Measurements from ENCODE around the gene ZNF771. TPM values are rescaled to one million over a fixed set of nuclear protein-coding genes. Genes with fewer than 3 reads are reported as not detected.

ZNF771 gene
- total RNA-seq, 1 experiment from 2014 or later, result 11.0 TPM

DNA sequence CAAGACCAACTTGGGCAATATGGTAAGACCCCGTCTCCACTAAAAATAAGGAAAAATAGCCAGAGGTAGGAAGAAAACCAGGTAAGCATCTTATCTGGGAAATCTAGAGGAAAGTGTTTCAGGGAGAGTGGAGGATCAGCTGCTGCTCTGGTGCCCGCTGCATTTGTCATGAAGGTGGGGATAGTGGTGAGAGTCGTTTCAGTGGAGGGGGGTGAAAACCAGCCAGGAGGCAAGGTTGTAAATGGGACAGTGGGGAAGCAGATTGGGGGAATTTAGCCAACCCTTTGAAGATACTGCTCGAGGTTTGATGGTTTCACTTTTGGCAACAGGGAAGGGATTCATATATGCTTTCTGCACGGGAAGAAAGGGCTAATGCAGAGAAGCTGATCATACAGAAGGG, 13.6 kb downstream of the ZNF771 start:
- Histone ChIP-seq H3K27ac (ENCODE audit: low read depth, low read length) (no peak overlapping the region), H3K9ac (ENCODE audit: low read length) (no peak overlapping the region), H3K9me2 (ENCODE audit: insufficient read depth) (no peaks in the 10 kb centered on the region), H4K20me1 (ENCODE audit: insufficient read depth) (peaks cover 3% of the 10 kb centered on the region; the same call in 1 of the 2 replicates), H3K27me3 (ENCODE audit: insufficient read depth, low read length) (no peaks in the 10 kb centered on the region), H2AFZ (ENCODE audit: low read depth, low read length, poor library complexity, severe bottlenecking) (no peak overlapping the region), H3K9me3 (ENCODE audit: control insufficient read depth in 1 of 2, insufficient read depth in 1 of 2, low read depth in 1 of 2, low read length in 2 of 2) (no peaks in the 10 kb centered on the region), H3K4me2 (ENCODE audit: low read length) (no peak overlapping the region), H3K4me1 (ENCODE audit: control insufficient read depth in 1 of 2, insufficient read depth in 2 of 2, low read length in 2 of 2) (peaks cover 6 to 26% of the 10 kb centered on the region in 2 experiments; a peak in 3 of 4 replicates), H3K4me3 (replicated peaks in 1 of 2; ENCODE audit: low read depth in 1 of 2, low read length in 2 of 2) (no peak overlapping the region), H3K36me3 (ENCODE audit: control insufficient read depth in 1 of 2, insufficient read depth in 2 of 2, low read length in 2 of 2) (peaks cover 20 to 45% of the 10 kb centered on the region in 2 experiments; a peak in 3 of 4 replicates), H3K79me2 (ENCODE audit: insufficient read depth, low read length) (peaks cover 32% of the 10 kb centered on the region)
- TF ChIP-seq POLR2AphosphoS5 (IDR thresholded peaks at IDR 0.05; ENCODE audit: low read depth, low read length) (no peak), JUND (IDR thresholded peaks at IDR 0.05) (no peak), CBX3 (IDR thresholded peaks at IDR 0.05; ENCODE audit: low read depth) (no peak), CEBPB (IDR thresholded peaks at IDR 0.05; ENCODE audit: low read depth) (no peak), POLR2A (IDR thresholded peaks at IDR 0.05; ENCODE audit: borderline replicate concordance, extremely low read depth, insufficient read depth, insufficient read length) (no peak)
- ChIA-PET RAD21 (ENCODE audit: low non-redundant PET in 1 of 2, low total read pairs in 2 of 2, uncharacterized antibody in 2 of 2, unreplicated experiment in 2 of 2) (no interaction called here), POLR2A (no interaction called here), CTCF (interaction anchor here (4.9 kb wide), 1 partner anchor 9 kb away, joined by 52 read pairs; the partner anchor contains the start of gene DCTPP1)
- intact Hi-C loops (cut with micrococcal nuclease), result no loop called here
- ATAC-seq, result no peak
- no peak for DNase-seq (ENCODE audit: low read depth, low spot score)
- BruUV-seq (replicated peaks), result no TSS peak

DNA sequence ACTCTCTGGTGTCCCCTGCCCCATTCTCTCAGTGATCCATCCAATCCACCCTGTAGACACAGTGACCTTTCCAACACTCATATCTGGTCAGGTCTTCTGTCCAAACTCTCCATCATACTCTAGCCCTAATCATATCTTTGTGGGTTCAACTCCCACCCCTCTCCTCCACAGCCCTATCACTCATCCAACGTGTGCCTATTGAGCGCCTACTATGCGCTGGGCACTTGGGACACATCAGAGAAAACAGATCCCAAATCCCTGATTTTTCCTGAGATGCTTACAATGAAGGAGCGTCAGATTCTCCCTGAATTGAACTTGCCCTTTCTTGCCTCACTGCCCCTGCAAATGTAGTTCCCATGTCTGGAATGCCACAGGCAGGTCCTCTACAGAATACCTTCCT, 20.6 kb downstream of the ZNF771 start:
- H3K4me3 ChIP-seq (replicated peaks in 1 of 2; ENCODE audit: low read depth in 1 of 2, low read length in 2 of 2), result no peak overlapping the region
- peak overlapping the region; percentile 5; the same call in 1 of the 2 replicates for H3K27ac ChIP-seq (ENCODE audit: low read depth, low read length)
- H4K20me1 ChIP-seq (ENCODE audit: insufficient read depth), result no peaks in the 10 kb centered on the region
- ChIA-PET CTCF (no interaction called here), RAD21 (ENCODE audit: low non-redundant PET in 1 of 2, low total read pairs in 2 of 2, uncharacterized antibody in 2 of 2, unreplicated experiment in 2 of 2) (no interaction called here), POLR2A (no interaction called here)
- H3K27me3 ChIP-seq (ENCODE audit: insufficient read depth, low read length), result no peaks in the 10 kb centered on the region
- ATAC-seq (no peak), DNase-seq (ENCODE audit: low read depth, low spot score) (no peak)
- no peaks in the 10 kb centered on the region for H3K9me2 ChIP-seq (ENCODE audit: insufficient read depth)
- TF ChIP-seq POLR2A (IDR thresholded peaks at IDR 0.05; ENCODE audit: borderline replicate concordance, extremely low read depth, insufficient read depth, insufficient read length) (no peak), TCF7L2 (IDR thresholded peaks at IDR 0.05; ENCODE audit: borderline replicate concordance, extremely low read depth, insufficient read depth, insufficient read length) (no peak), SIN3A (IDR thresholded peaks at IDR 0.05; ENCODE audit: low read depth) (no peak), SP1 (IDR thresholded peaks at IDR 0.05; ENCODE audit: low read depth) (no peak), POLR2AphosphoS5 (IDR thresholded peaks at IDR 0.05; ENCODE audit: low read depth, low read length) (no peak), SRF (IDR thresholded peaks at IDR 0.05; ENCODE audit: low read depth) (no peak), RAD21 (IDR thresholded peaks at IDR 0.05; ENCODE audit: low read depth) (no peak), CBX3 (IDR thresholded peaks at IDR 0.05; ENCODE audit: low read depth) (no peak), EGR1 (IDR thresholded peaks at IDR 0.05; ENCODE audit: low read depth) (no peak), ZFX (IDR thresholded peaks at IDR 0.05) (no peak), ELF1 (IDR thresholded peaks at IDR 0.05; ENCODE audit: borderline replicate concordance, low read depth) (no peak)
- TF ChIP-seq, protein P1, sequence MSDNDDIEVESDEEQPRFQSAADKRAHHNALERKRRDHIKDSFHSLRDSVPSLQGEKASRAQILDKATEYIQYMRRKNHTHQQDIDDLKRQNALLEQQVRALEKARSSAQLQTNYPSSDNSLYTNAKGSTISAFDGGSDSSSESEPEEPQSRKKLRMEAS (IDR thresholded peaks at IDR 0.05), result no peak
- TF ChIP-seq, protein P2, sequence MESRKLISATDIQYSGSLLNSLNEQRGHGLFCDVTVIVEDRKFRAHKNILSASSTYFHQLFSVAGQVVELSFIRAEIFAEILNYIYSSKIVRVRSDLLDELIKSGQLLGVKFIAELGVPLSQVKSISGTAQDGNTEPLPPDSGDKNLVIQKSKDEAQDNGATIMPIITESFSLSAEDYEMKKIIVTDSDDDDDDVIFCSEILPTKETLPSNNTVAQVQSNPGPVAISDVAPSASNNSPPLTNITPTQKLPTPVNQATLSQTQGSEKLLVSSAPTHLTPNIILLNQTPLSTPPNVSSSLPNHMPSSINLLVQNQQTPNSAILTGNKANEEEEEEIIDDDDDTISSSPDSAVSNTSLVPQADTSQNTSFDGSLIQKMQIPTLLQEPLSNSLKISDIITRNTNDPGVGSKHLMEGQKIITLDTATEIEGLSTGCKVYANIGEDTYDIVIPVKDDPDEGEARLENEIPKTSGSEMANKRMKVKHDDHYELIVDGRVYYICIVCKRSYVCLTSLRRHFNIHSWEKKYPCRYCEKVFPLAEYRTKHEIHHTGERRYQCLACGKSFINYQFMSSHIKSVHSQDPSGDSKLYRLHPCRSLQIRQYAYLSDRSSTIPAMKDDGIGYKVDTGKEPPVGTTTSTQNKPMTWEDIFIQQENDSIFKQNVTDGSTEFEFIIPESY (IDR thresholded peaks at IDR 0.05; ENCODE audit: extremely low read depth, insufficient replicate concordance, low read length), result no peak
- BruUV-seq (replicated peaks), result no TSS peak
- H3K9ac ChIP-seq (ENCODE audit: low read length), result peak overlapping the region; percentile 96; the same call in 1 of the 2 replicates
- peaks cover 15 to 41% of the 10 kb centered on the region in 2 experiments; a peak in 3 of 4 replicates for H3K36me3 ChIP-seq (ENCODE audit: control insufficient read depth in 1 of 2, insufficient read depth in 2 of 2, low read length in 2 of 2)
- peaks cover 64% of the 10 kb centered on the region for H3K79me2 ChIP-seq (ENCODE audit: insufficient read depth, low read length)
- peaks cover 8 to 29% of the 10 kb centered on the region in 2 experiments for H3K4me1 ChIP-seq (ENCODE audit: control insufficient read depth in 1 of 2, insufficient read depth in 2 of 2, low read length in 2 of 2)
- H3K9me3 ChIP-seq (ENCODE audit: control insufficient read depth in 1 of 2, insufficient read depth in 1 of 2, low read depth in 1 of 2, low read length in 2 of 2), result no peaks in the 10 kb centered on the region
- intact Hi-C loops (cut with micrococcal nuclease), result no loop called here
- H2AFZ ChIP-seq (ENCODE audit: low read depth, low read length, poor library complexity, severe bottlenecking), result no peak overlapping the region
- H3K4me2 ChIP-seq (ENCODE audit: low read length), result peak overlapping the region; percentile 89
